GM23338 (cell line): ENCODE results near the gene SNX8. TPM values are rescaled to one million over a fixed set of nuclear protein-coding genes. Genes with fewer than 3 reads are reported as not detected.
A peak's percentile ranks its signal among the peaks of the same experiment; 100 is the strongest.

Experiments used
- ATAC-seq: fragments of 200-7000 bp; cut with Tn5 transposase; 3 replicates; pipeline ENCODE4 v1.9.1; 2020
- DNase-seq: peaks from one replicate; pipeline ENCODE4 v3.0.0-alpha.2; 2015; ENCODE audit warnings: low spot score
- H2AFZ ChIP-seq: fragments of 200-600 bp; sonication (generic); 2 replicates; pipeline ENCODE4 v1.8.0; 2016; ENCODE audit warnings: antibody characterized with exemption, mild to moderate bottlenecking, moderate library complexity
- H3F3A ChIP-seq: fragments of 200-600 bp; sonication (generic); replicated peaks from 2 replicates; pipeline ENCODE4 v1.8.0; 2017; ENCODE audit warnings: antibody characterized with exemption, mixed run types, low read depth
- H3K27ac ChIP-seq: fragments of 200-600 bp; sonication (generic); 2 replicates; pipeline ENCODE4 v1.6.1; 2016; ENCODE audit warnings: low read depth
- H3K27me3 ChIP-seq: fragments of 200-600 bp; sonication (generic); 2 replicates; pipeline ENCODE4 v1.8.0; 2016; ENCODE audit warnings: mild to moderate bottlenecking, mixed run types, moderate library complexity; ENCODE audit not compliant: insufficient read depth
- H3K36me3 ChIP-seq: fragments of 200-600 bp; sonication (generic); 2 replicates; pipeline ENCODE4 v1.8.0; 2016; ENCODE audit warnings: mild to moderate bottlenecking; ENCODE audit not compliant: insufficient read depth
- H3K4me1 ChIP-seq: fragments of 200-600 bp; sonication (generic); 2 replicates; pipeline ENCODE4 v1.8.0; 2016; ENCODE audit warnings: mild to moderate bottlenecking, moderate library complexity; ENCODE audit not compliant: insufficient read depth
- H3K4me2 ChIP-seq: fragments of 200-600 bp; sonication (generic); 2 replicates; pipeline ENCODE4 v1.7.1; 2017; ENCODE audit warnings: mixed run types
- H3K4me3 ChIP-seq: fragments of 200-600 bp; sonication (generic); 2 replicates; pipeline ENCODE4 v1.6.1; 2016; ENCODE audit warnings: mixed run types
- H3K79me2 ChIP-seq: fragments of 200-600 bp; sonication (generic); replicated peaks from 2 replicates; pipeline ENCODE4 v1.8.0; 2017; ENCODE audit warnings: mild to moderate bottlenecking; ENCODE audit not compliant: insufficient read depth
- H3K9me2 ChIP-seq: fragments of 200-600 bp; sonication (generic); 2 replicates; pipeline ENCODE4 v1.8.0; 2017; ENCODE audit not compliant: insufficient read depth
- H4K20me1 ChIP-seq: fragments of 200-600 bp; sonication (generic); replicated peaks from 2 replicates; pipeline ENCODE4 v1.8.0; 2017; ENCODE audit warnings: mild to moderate bottlenecking; ENCODE audit not compliant: insufficient read depth
- H3K27ac Mint-ChIP-seq: 2 replicates; pipeline ENCODE4 v1.8.0; 2020; ENCODE audit warnings: inconsistent platforms, mild to moderate bottlenecking, moderate library complexity, mixed read lengths
- H3K27me3 Mint-ChIP-seq: 3 replicates; pipeline ENCODE4 v1.8.0; 2022; ENCODE audit warnings: low read depth, mild to moderate bottlenecking, moderate library complexity, mixed read lengths, inconsistent platforms; ENCODE audit not compliant: insufficient read depth, poor library complexity
- H3K36me3 Mint-ChIP-seq: 3 replicates; pipeline ENCODE4 v1.8.0; 2021; ENCODE audit warnings: low read depth, mild to moderate bottlenecking, inconsistent platforms, moderate library complexity, mixed read lengths
- H3K4me1 Mint-ChIP-seq: 3 replicates; pipeline ENCODE4 v1.8.0; 2020; ENCODE audit warnings: mild to moderate bottlenecking, inconsistent platforms, mixed read lengths
- H3K4me3 Mint-ChIP-seq: 3 replicates; pipeline ENCODE4 v1.8.0; 2021; ENCODE audit warnings: moderate library complexity, mild to moderate bottlenecking, inconsistent platforms, mixed read lengths
- H3K9me3 Mint-ChIP-seq: 3 replicates; pipeline ENCODE4 v1.8.0; 2020; ENCODE audit warnings: moderate library complexity, mild to moderate bottlenecking, inconsistent platforms, mixed read lengths
- CREB1 ChIP-seq: fragments of 250-450 bp; sonication (Bioruptor Pico); IDR thresholded peaks from 2 replicates; pipeline ENCODE4 v1.5.0; 2020; ENCODE audit warnings: low read depth, mild to moderate bottlenecking, moderate library complexity
- EZH2 ChIP-seq: fragments of 200-600 bp; sonication (generic); IDR thresholded peaks from one replicate; pipeline ENCODE4 v1.8.0; 2017; ENCODE audit warnings: antibody characterized with exemption, mild to moderate bottlenecking, low read depth; ENCODE audit not compliant: unreplicated experiment
- EZH2phosphoT487 ChIP-seq: fragments of 200-600 bp; sonication (generic); IDR thresholded peaks from one replicate; pipeline ENCODE4 v1.8.1; 2018; ENCODE audit warnings: antibody characterized with exemption; ENCODE audit not compliant: unreplicated experiment
- JUNB ChIP-seq: IDR thresholded peaks from one replicate; pipeline ENCODE4 v1.6.1; 2016; ENCODE audit warnings: antibody characterized with exemption; ENCODE audit not compliant: unreplicated experiment
- NANOG ChIP-seq: IDR thresholded peaks from 2 replicates; pipeline ENCODE4 v1.6.1; 2016; ENCODE audit warnings: antibody characterized with exemption, borderline replicate concordance
- POLR2AphosphoS5 ChIP-seq: IDR thresholded peaks from 2 replicates; pipeline ENCODE4 v1.6.1; 2016; ENCODE audit warnings: antibody characterized with exemption, low read depth
- STAT1 ChIP-seq: IDR thresholded peaks from one replicate; pipeline ENCODE4 v1.6.1; 2016; ENCODE audit warnings: antibody characterized with exemption; ENCODE audit not compliant: unreplicated experiment
- ZNF114 ChIP-seq: fragments of 250-450 bp; sonication (Bioruptor Pico); IDR thresholded peaks from 2 replicates; pipeline ENCODE4 v1.5.0; 2020; ENCODE audit warnings: mild to moderate bottlenecking, moderate library complexity
- ZNF331 ChIP-seq: fragments of 250-450 bp; sonication (Bioruptor Pico); IDR thresholded peaks from 2 replicates; pipeline ENCODE4 v1.5.0; 2020; ENCODE audit warnings: low read depth, mild to moderate bottlenecking, moderate library complexity
- polyA plus RNA-seq: library from polyadenylated mRNA; unstranded; fragments of >200 nt; fragmentation: Nextera tagmentation; extraction: Ambion mirVana; gene quantifications from 2 replicates; pipeline ENCODE4 v1.2.1, GENCODE V29; 2016
- total RNA-seq: library from RNA; depleted of rRNA; stranded (reverse); fragments of >200 nt; shearing (Covaris generic); gene quantifications from 2 replicates; pipeline ENCODE4 v1.2.3, GENCODE V29; 2014
- TF ChIP-seq, protein P1 (sequence below): IDR thresholded peaks from one replicate; pipeline ENCODE4 v1.6.1; 2018; ENCODE audit warnings: antibody characterized with exemption; ENCODE audit not compliant: unreplicated experiment
- TF ChIP-seq, protein P2 (sequence below), 2 experiments: fragments of 200-600 bp in 1 of 2; sonication (generic) in 1 of 2; conservative IDR thresholded peaks; 2 replicates each; pipeline versions ENCODE4 v1.5.1 to v1.6.1; 2016 to 2017; ENCODE audit warnings: antibody characterized with exemption in 2 of 2, low read depth in 2 of 2, mild to moderate bottlenecking in 2 of 2, moderate library complexity in 1 of 2
- TF ChIP-seq, protein P3 (sequence below): fragments of 250-450 bp; sonication (Bioruptor Pico); IDR thresholded peaks from 2 replicates; pipeline ENCODE4 v1.5.0; 2020; ENCODE audit warnings: mild to moderate bottlenecking, moderate library complexity
- TF ChIP-seq, protein P4 (sequence below): IDR thresholded peaks from 2 replicates; pipeline ENCODE4 v1.6.1; 2016; ENCODE audit warnings: antibody characterized with exemption

Gene SNX8
- total and polyA plus RNA-seq, 2 experiments from 2014 or later, result 44.3 to 50.9 TPM

DNA sequence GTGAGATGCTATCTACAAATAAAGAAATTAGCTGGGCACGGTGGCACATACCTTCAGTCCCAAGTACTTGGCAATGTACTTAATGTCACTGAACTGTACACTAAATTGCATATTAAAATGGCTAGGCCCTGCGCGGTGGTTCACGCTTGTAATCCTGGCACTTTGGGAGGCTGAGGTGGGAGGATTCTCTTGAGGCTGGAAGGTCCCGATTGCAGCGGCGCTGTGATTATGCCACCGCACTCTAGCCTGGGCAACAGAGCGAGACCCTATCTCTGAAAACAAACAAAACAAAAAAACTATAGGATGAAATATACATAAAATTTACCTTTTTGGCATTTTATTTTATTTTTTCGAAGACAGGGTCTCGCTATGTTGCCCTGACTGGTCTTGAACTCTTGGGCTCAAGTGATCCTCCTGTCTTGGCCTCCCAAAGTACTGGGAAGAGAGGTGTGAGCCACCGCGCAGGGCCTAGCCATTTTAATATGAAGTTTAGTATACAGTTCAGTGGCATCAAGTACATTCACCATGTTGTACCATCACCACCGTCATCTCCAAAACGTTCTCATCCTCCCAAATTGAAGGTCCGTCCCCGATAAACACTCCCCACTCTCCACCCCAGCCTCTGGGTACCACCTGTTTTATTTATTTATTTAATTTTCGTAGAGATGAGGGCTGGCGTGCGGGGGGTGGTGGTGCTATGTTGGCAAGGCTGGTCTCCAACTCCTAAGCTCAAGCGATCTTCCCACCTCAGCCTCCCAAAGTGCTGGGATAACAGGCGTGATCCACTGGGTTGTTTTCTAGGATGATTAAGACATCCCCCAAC lies 39.1 kb upstream of the SNX8 start:
- Histone ChIP-seq H3K36me3 (peaks cover 23% of the 10 kb centered on the region), H3K27me3 (no peaks in the 10 kb centered on the region), H3K27ac (peak overlapping the region; percentile 96), H4K20me1 (peaks cover 26% of the 10 kb centered on the region), H3K4me2 (peak overlapping the region; percentile 80), H3K4me1 (peaks cover 20% of the 10 kb centered on the region), H3K9me2 (no peaks in the 10 kb centered on the region), H2AFZ (peak overlapping the region; percentile 72), H3F3A (peaks cover 20% of the 10 kb centered on the region), H3K79me2 (peaks cover 81% of the 10 kb centered on the region), H3K4me3 (peak overlapping the region; percentile 58)
- Mint-ChIP-seq H3K36me3 (peaks cover 42% of the 10 kb centered on the region), H3K9me3 (no peaks in the 10 kb centered on the region), H3K4me3 (peak overlapping the region; percentile 95), H3K4me1 (peaks cover 11% of the 10 kb centered on the region), H3K27me3 (peaks cover 14% of the 10 kb centered on the region), H3K27ac (peak overlapping the region; percentile 100)
- TF ChIP-seq JUNB (no peak), EZH2 (no peak), POLR2AphosphoS5 (no peak), ZNF331 (CRISPR knock-in tag) (no peak), STAT1 (no peak), NANOG (no peak), EZH2phosphoT487 (no peak), CREB1 (no peak), ZNF114 (CRISPR knock-in tag) (no peak)
- TF ChIP-seq, protein P1, sequence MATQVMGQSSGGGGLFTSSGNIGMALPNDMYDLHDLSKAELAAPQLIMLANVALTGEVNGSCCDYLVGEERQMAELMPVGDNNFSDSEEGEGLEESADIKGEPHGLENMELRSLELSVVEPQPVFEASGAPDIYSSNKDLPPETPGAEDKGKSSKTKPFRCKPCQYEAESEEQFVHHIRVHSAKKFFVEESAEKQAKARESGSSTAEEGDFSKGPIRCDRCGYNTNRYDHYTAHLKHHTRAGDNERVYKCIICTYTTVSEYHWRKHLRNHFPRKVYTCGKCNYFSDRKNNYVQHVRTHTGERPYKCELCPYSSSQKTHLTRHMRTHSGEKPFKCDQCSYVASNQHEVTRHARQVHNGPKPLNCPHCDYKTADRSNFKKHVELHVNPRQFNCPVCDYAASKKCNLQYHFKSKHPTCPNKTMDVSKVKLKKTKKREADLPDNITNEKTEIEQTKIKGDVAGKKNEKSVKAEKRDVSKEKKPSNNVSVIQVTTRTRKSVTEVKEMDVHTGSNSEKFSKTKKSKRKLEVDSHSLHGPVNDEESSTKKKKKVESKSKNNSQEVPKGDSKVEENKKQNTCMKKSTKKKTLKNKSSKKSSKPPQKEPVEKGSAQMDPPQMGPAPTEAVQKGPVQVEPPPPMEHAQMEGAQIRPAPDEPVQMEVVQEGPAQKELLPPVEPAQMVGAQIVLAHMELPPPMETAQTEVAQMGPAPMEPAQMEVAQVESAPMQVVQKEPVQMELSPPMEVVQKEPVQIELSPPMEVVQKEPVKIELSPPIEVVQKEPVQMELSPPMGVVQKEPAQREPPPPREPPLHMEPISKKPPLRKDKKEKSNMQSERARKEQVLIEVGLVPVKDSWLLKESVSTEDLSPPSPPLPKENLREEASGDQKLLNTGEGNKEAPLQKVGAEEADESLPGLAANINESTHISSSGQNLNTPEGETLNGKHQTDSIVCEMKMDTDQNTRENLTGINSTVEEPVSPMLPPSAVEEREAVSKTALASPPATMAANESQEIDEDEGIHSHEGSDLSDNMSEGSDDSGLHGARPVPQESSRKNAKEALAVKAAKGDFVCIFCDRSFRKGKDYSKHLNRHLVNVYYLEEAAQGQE, result no peak
- TF ChIP-seq, protein P2, sequence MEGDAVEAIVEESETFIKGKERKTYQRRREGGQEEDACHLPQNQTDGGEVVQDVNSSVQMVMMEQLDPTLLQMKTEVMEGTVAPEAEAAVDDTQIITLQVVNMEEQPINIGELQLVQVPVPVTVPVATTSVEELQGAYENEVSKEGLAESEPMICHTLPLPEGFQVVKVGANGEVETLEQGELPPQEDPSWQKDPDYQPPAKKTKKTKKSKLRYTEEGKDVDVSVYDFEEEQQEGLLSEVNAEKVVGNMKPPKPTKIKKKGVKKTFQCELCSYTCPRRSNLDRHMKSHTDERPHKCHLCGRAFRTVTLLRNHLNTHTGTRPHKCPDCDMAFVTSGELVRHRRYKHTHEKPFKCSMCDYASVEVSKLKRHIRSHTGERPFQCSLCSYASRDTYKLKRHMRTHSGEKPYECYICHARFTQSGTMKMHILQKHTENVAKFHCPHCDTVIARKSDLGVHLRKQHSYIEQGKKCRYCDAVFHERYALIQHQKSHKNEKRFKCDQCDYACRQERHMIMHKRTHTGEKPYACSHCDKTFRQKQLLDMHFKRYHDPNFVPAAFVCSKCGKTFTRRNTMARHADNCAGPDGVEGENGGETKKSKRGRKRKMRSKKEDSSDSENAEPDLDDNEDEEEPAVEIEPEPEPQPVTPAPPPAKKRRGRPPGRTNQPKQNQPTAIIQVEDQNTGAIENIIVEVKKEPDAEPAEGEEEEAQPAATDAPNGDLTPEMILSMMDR (conservative IDR thresholded peaks at IDR 0.05; ENCODE audit: low read depth in 2 of 2), result no peak
- TF ChIP-seq, protein P3, sequence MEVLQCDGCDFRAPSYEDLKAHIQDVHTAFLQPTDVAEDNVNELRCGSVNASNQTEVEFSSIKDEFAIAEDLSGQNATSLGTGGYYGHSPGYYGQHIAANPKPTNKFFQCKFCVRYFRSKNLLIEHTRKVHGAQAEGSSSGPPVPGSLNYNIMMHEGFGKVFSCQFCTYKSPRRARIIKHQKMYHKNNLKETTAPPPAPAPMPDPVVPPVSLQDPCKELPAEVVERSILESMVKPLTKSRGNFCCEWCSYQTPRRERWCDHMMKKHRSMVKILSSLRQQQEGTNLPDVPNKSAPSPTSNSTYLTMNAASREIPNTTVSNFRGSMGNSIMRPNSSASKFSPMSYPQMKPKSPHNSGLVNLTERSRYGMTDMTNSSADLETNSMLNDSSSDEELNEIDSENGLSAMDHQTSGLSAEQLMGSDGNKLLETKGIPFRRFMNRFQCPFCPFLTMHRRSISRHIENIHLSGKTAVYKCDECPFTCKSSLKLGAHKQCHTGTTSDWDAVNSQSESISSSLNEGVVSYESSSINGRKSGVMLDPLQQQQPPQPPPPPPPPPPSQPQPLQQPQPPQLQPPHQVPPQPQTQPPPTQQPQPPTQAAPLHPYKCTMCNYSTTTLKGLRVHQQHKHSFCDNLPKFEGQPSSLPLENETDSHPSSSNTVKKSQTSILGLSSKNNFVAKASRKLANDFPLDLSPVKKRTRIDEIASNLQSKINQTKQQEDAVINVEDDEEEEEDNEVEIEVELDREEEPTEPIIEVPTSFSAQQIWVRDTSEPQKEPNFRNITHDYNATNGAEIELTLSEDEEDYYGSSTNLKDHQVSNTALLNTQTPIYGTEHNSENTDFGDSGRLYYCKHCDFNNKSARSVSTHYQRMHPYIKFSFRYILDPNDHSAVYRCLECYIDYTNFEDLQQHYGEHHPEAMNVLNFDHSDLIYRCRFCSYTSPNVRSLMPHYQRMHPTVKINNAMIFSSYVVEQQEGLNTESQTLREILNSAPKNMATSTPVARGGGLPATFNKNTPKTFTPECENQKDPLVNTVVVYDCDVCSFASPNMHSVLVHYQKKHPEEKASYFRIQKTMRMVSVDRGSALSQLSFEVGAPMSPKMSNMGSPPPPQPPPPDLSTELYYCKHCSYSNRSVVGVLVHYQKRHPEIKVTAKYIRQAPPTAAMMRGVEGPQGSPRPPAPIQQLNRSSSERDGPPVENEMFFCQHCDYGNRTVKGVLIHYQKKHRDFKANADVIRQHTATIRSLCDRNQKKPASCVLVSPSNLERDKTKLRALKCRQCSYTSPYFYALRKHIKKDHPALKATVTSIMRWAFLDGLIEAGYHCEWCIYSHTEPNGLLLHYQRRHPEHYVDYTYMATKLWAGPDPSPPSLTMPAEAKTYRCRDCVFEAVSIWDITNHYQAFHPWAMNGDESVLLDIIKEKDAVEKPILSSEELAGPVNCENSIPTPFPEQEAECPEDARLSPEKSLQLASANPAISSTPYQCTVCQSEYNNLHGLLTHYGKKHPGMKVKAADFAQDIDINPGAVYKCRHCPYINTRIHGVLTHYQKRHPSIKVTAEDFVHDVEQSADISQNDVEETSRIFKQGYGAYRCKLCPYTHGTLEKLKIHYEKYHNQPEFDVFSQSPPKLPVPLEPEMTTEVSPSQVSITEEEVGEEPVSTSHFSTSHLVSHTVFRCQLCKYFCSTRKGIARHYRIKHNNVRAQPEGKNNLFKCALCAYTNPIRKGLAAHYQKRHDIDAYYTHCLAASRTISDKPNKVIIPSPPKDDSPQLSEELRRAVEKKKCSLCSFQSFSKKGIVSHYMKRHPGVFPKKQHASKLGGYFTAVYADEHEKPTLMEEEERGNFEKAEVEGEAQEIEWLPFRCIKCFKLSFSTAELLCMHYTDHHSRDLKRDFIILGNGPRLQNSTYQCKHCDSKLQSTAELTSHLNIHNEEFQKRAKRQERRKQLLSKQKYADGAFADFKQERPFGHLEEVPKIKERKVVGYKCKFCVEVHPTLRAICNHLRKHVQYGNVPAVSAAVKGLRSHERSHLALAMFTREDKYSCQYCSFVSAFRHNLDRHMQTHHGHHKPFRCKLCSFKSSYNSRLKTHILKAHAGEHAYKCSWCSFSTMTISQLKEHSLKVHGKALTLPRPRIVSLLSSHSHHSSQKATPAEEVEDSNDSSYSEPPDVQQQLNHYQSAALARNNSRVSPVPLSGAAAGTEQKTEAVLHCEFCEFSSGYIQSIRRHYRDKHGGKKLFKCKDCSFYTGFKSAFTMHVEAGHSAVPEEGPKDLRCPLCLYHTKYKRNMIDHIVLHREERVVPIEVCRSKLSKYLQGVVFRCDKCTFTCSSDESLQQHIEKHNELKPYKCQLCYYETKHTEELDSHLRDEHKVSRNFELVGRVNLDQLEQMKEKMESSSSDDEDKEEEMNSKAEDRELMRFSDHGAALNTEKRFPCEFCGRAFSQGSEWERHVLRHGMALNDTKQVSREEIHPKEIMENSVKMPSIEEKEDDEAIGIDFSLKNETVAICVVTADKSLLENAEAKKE (CRISPR knock-in tag), result no peak
- TF ChIP-seq, protein P4, sequence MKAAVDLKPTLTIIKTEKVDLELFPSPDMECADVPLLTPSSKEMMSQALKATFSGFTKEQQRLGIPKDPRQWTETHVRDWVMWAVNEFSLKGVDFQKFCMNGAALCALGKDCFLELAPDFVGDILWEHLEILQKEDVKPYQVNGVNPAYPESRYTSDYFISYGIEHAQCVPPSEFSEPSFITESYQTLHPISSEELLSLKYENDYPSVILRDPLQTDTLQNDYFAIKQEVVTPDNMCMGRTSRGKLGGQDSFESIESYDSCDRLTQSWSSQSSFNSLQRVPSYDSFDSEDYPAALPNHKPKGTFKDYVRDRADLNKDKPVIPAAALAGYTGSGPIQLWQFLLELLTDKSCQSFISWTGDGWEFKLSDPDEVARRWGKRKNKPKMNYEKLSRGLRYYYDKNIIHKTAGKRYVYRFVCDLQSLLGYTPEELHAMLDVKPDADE, result no peak
- no peak for DNase-seq
- ATAC-seq, result no peak
